Uterus (tissue), 4 donors: ENCODE results near the gene WIPF3. TPM values are rescaled to one million over a fixed set of nuclear protein-coding genes. Genes with fewer than 3 reads are reported as not detected.

Experiments
- DNase-seq, 2 donors: peaks; one replicate each; pipeline ENCODE4 v3.0.0-alpha.2; 2019 to 2020
- H3K27ac ChIP-seq, 2 donors: fragments of 200-600 bp; sonication (generic); 1 replicate in 1 of 2; 2 replicates in 1 of 2; pipeline ENCODE4 v1.5.1; 2016 to 2018
- H3K27me3 ChIP-seq, 2 donors: fragments of 200-600 bp; sonication (generic); one replicate each; pipeline ENCODE4 v1.5.1; 2018 to 2019; ENCODE audit warnings: control low read depth in 1 of 2
- H3K36me3 ChIP-seq, 2 donors: fragments of 200-600 bp; sonication (generic); one replicate each; pipeline ENCODE4 v1.5.1; 2019; ENCODE audit warnings: control low read depth in 1 of 2
- H3K4me1 ChIP-seq, 2 donors: fragments of 200-600 bp; sonication (generic); one replicate each; pipeline ENCODE4 v1.5.1; 2018 to 2019; ENCODE audit warnings: control low read depth in 1 of 2
- H3K4me3 ChIP-seq, 2 donors: fragments of 200-600 bp; sonication (generic); 1 replicate in 1 of 2; 2 replicates in 1 of 2; pipeline ENCODE4 v1.5.1; 2018 to 2019; ENCODE audit warnings: mild to moderate bottlenecking in 1 of 2
- H3K9me3 ChIP-seq, 2 donors: fragments of 200-600 bp; sonication (generic); one replicate each; pipeline ENCODE4 v1.5.1; 2019; ENCODE audit warnings: control low read depth in 1 of 2
- CTCF ChIP-seq, 4 experiments: fragments of 200-600 bp in 2 of 4; fragments of 450-650 bp in 2 of 4; sonication (generic) in 2 of 4; IDR thresholded peaks; one replicate each; pipeline ENCODE4 v1.5.1; 2016 to 2019; ENCODE audit warnings: antibody characterized with exemption in 4 of 4, mild to moderate bottlenecking in 2 of 4, moderate library complexity in 1 of 4
- POLR2A ChIP-seq, 2 donors: fragments of 450-650 bp; IDR thresholded peaks; one replicate each; pipeline ENCODE4 v1.6.1; 2016; ENCODE audit warnings: antibody characterized with exemption in 2 of 2, mild to moderate bottlenecking in 1 of 2, moderate library complexity in 1 of 2
- intact Hi-C: fragments of 100-400 bp; cut with DNase I; formaldehyde crosslinking; loops from one replicate; pipeline ENCODE4 v1.15.1; 2023; ENCODE audit warnings: low total_unique reads
- total RNA-seq, 4 donors: library from RNA; depleted of rRNA in 3 of 4; stranded (reverse); fragments of >200 nt in 3 of 4; gene quantifications; one replicate each; pipeline versions ENCODE4 v1.1.0 to v1.2.4, GENCODE V29; 2014 to 2023
- donor health status: DM: yes; HTN: yes; CAD: no.

Gene WIPF3
- total RNA-seq, 4 donors from 2014 or later = 0.35 to 5.4 (median 2.4) TPM

DNA sequence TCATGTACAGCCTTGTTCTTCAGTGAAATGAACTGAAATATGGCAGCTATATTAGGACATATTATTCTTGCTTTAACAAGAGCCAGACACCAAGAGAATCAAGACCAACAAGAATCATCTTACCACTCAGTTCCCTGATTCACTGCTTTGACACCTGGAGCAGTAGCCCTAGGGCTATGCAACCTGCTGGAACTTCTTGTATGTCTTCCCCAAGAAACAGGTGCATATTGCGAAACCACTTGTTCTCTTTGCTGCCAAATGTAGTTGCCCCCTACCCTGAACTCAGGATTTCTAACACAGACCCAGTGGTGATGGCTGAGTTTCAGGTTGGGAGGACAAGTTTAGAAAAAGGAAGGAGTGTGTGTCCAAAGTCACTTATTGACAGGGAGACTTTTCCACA lies 46.1 kb downstream of the WIPF3 start:
- Histone ChIP-seq H3K27me3 (no peaks in the 10 kb centered on the region), H3K36me3 (no peaks in the 10 kb centered on the region), H3K4me1 (no peaks in the 10 kb centered on the region), H3K9me3 (no peaks in the 10 kb centered on the region), H3K4me3 (no peak overlapping the region), H3K27ac (no peak overlapping the region)
- intact Hi-C loops = no loop called here
- no peak for DNase-seq
- TF ChIP-seq POLR2A (IDR thresholded peaks at IDR 0.05) (no peak), CTCF (IDR thresholded peaks at IDR 0.05) (no peak)

- H3K4me1 ChIP-seq = no peaks in the 10 kb centered on the region
- H3K27me3 ChIP-seq = no peaks in the 10 kb centered on the region
- H3K27ac ChIP-seq = no peak overlapping the region
- DNase-seq = no peak
- no peaks in the 10 kb centered on the region for H3K36me3 ChIP-seq
- TF ChIP-seq CTCF (IDR thresholded peaks at IDR 0.05) (no peak), POLR2A (IDR thresholded peaks at IDR 0.05) (no peak)
- H3K9me3 ChIP-seq = no peaks in the 10 kb centered on the region
- intact Hi-C loops = no loop called here
- H3K4me3 ChIP-seq = no peak overlapping the region
These were observed 46.8 kb downstream of the WIPF3 start for GRCh38 chr7:29853072-29853471.

GRCh38 chr7:29853789-29854188 lies 47.5 kb downstream of the WIPF3 start:
- H3K4me1 ChIP-seq = no peaks in the 10 kb centered on the region
- TF ChIP-seq CTCF (IDR thresholded peaks at IDR 0.05) = no peak
- TF ChIP-seq POLR2A (IDR thresholded peaks at IDR 0.05) = no peak
- no peak overlapping the region for H3K4me3 ChIP-seq
- intact Hi-C loops = no loop called here
- H3K27ac ChIP-seq = no peak overlapping the region
- DNase-seq = no peak
- no peaks in the 10 kb centered on the region for H3K36me3 ChIP-seq
- no peaks in the 10 kb centered on the region for H3K27me3 ChIP-seq
- no peaks in the 10 kb centered on the region for H3K9me3 ChIP-seq

GRCh38 chr7:29854257-29854938 lies 48.1 kb downstream of the WIPF3 start:
- Histone ChIP-seq H3K36me3 (no peaks in the 10 kb centered on the region), H3K4me1 (no peaks in the 10 kb centered on the region), H3K9me3 (no peaks in the 10 kb centered on the region), H3K4me3 (no peak overlapping the region), H3K27ac (no peak overlapping the region), H3K27me3 (no peaks in the 10 kb centered on the region)
- TF ChIP-seq CTCF (IDR thresholded peaks at IDR 0.05) (no peak), POLR2A (IDR thresholded peaks at IDR 0.05) (no peak)
- DNase-seq = no peak
- intact Hi-C loops = no loop called here

- H3K9me3 ChIP-seq = no peaks in the 10 kb centered on the region
- H3K4me1 ChIP-seq = no peaks in the 10 kb centered on the region
- no peak overlapping the region for H3K27ac ChIP-seq
- TF ChIP-seq POLR2A (IDR thresholded peaks at IDR 0.05) (no peak), CTCF (IDR thresholded peaks at IDR 0.05) (no peak)
- intact Hi-C loops = no loop called here
- no peak overlapping the region for H3K4me3 ChIP-seq
- H3K27me3 ChIP-seq = no peaks in the 10 kb centered on the region
- no peak for DNase-seq
- H3K36me3 ChIP-seq = no peaks in the 10 kb centered on the region
These were observed 51.3 kb downstream of the WIPF3 start for GRCh38 chr7:29857654-29858053.
